ENCODE data around the gene TEC. TPM values are rescaled to one million over a fixed set of nuclear protein-coding genes. Genes with fewer than 3 reads are reported as not detected.

The TEC gene
- total RNA-seq, 6 experiments from 2014 or later, result 1.5 to 4.2 (median 3.0) TPM

DNA sequence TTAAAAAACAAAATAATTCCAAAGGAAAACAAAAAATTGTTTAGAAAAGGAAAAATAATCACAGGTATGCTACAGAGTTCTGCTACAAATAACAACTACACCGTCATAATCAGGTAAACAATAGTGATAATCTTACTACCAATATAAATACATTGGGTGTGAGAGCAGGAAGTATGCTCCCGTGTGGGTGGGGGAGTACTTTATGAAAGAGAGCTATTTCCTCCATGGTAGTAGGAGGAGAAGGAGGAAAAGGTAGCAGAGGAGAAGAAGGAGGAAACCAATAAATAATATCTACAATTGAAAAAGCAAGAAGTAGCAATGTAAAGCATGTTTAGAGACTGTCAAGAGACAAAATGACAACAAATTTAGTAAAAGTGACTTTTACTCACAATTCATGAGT, 35.1 kb downstream of the TEC start:
- DNase-seq (no peak), ATAC-seq (no peak)
- Histone ChIP-seq H3K27me3 (no peaks in the 10 kb centered on the region), H3K36me3 (no peaks in the 10 kb centered on the region), H3K4me3 (no peak overlapping the region), H3K27ac (no peak overlapping the region), H3K4me1 (peaks cover 0 to 4% (median 0%) of the 10 kb centered on the region in 4 donors), H3K9me3 (no peaks in the 10 kb centered on the region)
- WGBS (ENCODE audit: insufficient coverage, low coverage, low lambda C conversion rate, missing lambda C conversion rate), result 42% methylated on average over 2 of the region's 2 CpGs
- intact Hi-C loops (cut with DNase I), result no loop called here
- no peak for TF ChIP-seq POLR2A (IDR thresholded peaks at IDR 0.05)
- TF ChIP-seq, protein P1, sequence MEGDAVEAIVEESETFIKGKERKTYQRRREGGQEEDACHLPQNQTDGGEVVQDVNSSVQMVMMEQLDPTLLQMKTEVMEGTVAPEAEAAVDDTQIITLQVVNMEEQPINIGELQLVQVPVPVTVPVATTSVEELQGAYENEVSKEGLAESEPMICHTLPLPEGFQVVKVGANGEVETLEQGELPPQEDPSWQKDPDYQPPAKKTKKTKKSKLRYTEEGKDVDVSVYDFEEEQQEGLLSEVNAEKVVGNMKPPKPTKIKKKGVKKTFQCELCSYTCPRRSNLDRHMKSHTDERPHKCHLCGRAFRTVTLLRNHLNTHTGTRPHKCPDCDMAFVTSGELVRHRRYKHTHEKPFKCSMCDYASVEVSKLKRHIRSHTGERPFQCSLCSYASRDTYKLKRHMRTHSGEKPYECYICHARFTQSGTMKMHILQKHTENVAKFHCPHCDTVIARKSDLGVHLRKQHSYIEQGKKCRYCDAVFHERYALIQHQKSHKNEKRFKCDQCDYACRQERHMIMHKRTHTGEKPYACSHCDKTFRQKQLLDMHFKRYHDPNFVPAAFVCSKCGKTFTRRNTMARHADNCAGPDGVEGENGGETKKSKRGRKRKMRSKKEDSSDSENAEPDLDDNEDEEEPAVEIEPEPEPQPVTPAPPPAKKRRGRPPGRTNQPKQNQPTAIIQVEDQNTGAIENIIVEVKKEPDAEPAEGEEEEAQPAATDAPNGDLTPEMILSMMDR (IDR thresholded peaks at IDR 0.05), result no peak

DNA sequence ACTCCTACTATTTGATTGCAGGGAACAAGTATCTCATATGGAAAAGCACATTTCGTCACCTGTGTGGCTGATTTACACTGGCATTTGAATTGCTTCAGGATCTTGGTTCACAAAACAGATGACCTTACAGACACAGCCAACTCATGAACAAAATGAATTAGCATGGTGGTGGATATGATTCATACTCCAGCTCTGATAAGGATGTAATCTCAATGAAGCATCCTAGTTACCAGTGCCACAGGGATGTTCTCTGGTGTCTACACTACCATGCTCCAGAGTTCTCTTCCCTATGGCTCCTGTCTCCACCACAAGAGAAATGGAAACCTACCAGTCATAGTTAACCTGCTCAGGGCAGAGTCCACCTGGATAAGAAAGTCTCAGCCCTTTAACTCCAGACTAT, 40.7 kb downstream of the TEC start:
- TF ChIP-seq, protein P1 (IDR thresholded peaks at IDR 0.05), result no peak
- TF ChIP-seq POLR2A (IDR thresholded peaks at IDR 0.05), result no peak
- intact Hi-C loops (cut with DNase I), result no loop called here
- Histone ChIP-seq H3K4me1 (peaks cover 0 to 7% (median 0%) of the 10 kb centered on the region in 4 donors), H3K9me3 (no peaks in the 10 kb centered on the region), H3K27me3 (no peaks in the 10 kb centered on the region), H3K27ac (no peak overlapping the region), H3K4me3 (no peak overlapping the region), H3K36me3 (no peaks in the 10 kb centered on the region)
- DNase-seq (no peak), ATAC-seq (peak; percentile 54 to 72 (median 58))
- WGBS (ENCODE audit: insufficient coverage, low coverage, low lambda C conversion rate, missing lambda C conversion rate), result 54% methylated on average over 1 of the region's 1 CpG

DNA sequence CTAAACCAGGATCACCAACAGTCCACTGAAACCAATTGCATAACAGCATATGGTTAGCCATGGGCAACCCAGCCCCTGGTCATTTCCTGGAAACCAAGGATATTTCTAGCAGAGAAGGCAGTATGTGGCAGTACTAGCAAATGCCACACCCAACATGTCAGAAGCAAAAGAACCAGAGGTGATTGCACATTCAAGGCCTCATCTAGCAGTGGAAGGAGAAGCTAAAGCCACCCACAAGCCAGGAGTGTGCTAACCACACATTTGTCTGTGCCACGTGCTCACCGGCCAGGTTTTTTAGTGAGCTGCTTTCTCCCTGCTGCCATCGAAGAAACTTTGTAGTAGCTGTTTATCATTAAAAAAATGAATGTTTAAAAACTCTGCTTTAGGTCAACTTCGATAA, 42.0 kb downstream of the TEC start:
- Histone ChIP-seq H3K27me3 (no peaks in the 10 kb centered on the region), H3K9me3 (no peaks in the 10 kb centered on the region), H3K36me3 (no peaks in the 10 kb centered on the region), H3K4me1 (peaks cover 0 to 7% (median 0%) of the 10 kb centered on the region in 4 donors), H3K27ac (no peak overlapping the region), H3K4me3 (no peak overlapping the region)
- WGBS (ENCODE audit: insufficient coverage, low coverage, low lambda C conversion rate, missing lambda C conversion rate), result 74% methylated on average over 3 of the region's 4 CpGs
- no peak for TF ChIP-seq POLR2A (IDR thresholded peaks at IDR 0.05)
- TF ChIP-seq, protein P1 (IDR thresholded peaks at IDR 0.05), result no peak
- no peak for DNase-seq
- intact Hi-C loops (cut with DNase I), result no loop called here
- ATAC-seq, result peak in 2 of 4 donors; percentile 18 to 28

DNA sequence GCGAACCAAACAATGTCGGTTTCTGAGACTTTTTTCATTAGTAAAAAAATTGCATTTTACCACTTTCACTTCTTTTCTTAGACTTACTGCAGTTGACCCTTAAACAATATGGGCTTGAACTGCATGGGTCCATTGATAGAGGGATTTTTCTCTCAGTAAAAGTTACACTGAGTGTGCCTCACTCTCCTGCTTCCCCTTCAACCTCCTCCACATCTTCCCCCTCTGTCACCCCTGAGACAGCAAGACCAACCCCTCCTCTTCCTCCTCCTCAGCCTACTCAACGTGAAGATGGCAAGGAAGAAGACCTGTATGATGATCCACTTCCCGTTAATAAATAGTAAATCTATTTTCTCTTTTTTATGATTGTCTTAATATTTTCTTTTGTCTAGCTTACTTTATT, 43.4 kb downstream of the TEC start:
- DNase-seq (no peak), ATAC-seq (no peak)
- no peaks in the 10 kb centered on the region for H3K27me3 ChIP-seq
- no peak overlapping the region for H3K4me3 ChIP-seq
- peaks cover 0 to 7% (median 0%) of the 10 kb centered on the region in 4 donors for H3K4me1 ChIP-seq
- intact Hi-C loops (cut with DNase I), result no loop called here
- H3K9me3 ChIP-seq, result no peaks in the 10 kb centered on the region
- H3K36me3 ChIP-seq, result no peaks in the 10 kb centered on the region
- 71% methylated on average over 4 of the region's 4 CpGs for WGBS (ENCODE audit: insufficient coverage, low coverage, low lambda C conversion rate, missing lambda C conversion rate)
- no peak for TF ChIP-seq POLR2A (IDR thresholded peaks at IDR 0.05)
- TF ChIP-seq, protein P1 (IDR thresholded peaks at IDR 0.05), result no peak
- H3K27ac ChIP-seq, result no peak overlapping the region
